SK-N-SH treated with all-trans-retinoic acid at 6 μM for 48 hours (cell line): ENCODE results near the gene FSCB.

Experiments
- ATAC-seq: fragments of 200-7000 bp; cut with Tn5 transposase; 3 replicates; pipeline ENCODE4 v1.9.1; 2020; ENCODE audit warnings: mild to moderate bottlenecking, moderate library complexity
- BACH2 ChIP-seq: fragments of 250-450 bp; sonication (Bioruptor Pico); IDR thresholded peaks from 2 replicates; pipeline ENCODE4 v1.9.0; 2021; ENCODE audit warnings: mild to moderate bottlenecking, borderline replicate concordance
- CSDC2 ChIP-seq: fragments of 250-450 bp; sonication (Bioruptor Pico); IDR thresholded peaks from 2 replicates; pipeline ENCODE4 v1.5.0; 2020; ENCODE audit warnings: mild to moderate bottlenecking, moderate library complexity
- ESRRG ChIP-seq: fragments of 250-450 bp; sonication (Bioruptor Pico); IDR thresholded peaks from 2 replicates; pipeline ENCODE4 v1.6.1; 2021; ENCODE audit warnings: mild to moderate bottlenecking
- ISL1 ChIP-seq: fragments of 250-450 bp; sonication (Bioruptor Pico); IDR thresholded peaks from 2 replicates; pipeline ENCODE4 v2.1.2; 2022; ENCODE audit warnings: mild to moderate bottlenecking, moderate library complexity
- OSR1 ChIP-seq: fragments of 250-450 bp; sonication (Bioruptor Pico); IDR thresholded peaks from 2 replicates; pipeline ENCODE4 v1.8.0; 2022; ENCODE audit warnings: moderate library complexity, mild to moderate bottlenecking, inconsistent platforms
- PPARA ChIP-seq: fragments of 250-450 bp; sonication (Bioruptor Pico); IDR thresholded peaks from 2 replicates; pipeline ENCODE4 v1.5.0; 2020; ENCODE audit warnings: mild to moderate bottlenecking, borderline replicate concordance
- RARB ChIP-seq: fragments of 250-450 bp; sonication (Bioruptor Pico); IDR thresholded peaks from 2 replicates; pipeline ENCODE4 v1.8.0; 2021; ENCODE audit warnings: mild to moderate bottlenecking, moderate library complexity
- SNAI2 ChIP-seq: fragments of 250-450 bp; sonication (Bioruptor Pico); IDR thresholded peaks from 2 replicates; pipeline ENCODE4 v1.5.0; 2020; ENCODE audit warnings: mild to moderate bottlenecking, moderate library complexity
- TCF4 ChIP-seq: fragments of 250-450 bp; sonication (Bioruptor Pico); IDR thresholded peaks from 2 replicates; pipeline ENCODE4 v1.8.0; 2021; ENCODE audit warnings: mild to moderate bottlenecking, moderate library complexity, borderline replicate concordance
- TOX ChIP-seq: fragments of 250-450 bp; sonication (Bioruptor Pico); IDR thresholded peaks from 2 replicates; pipeline ENCODE4 v1.8.0; 2021; ENCODE audit warnings: mild to moderate bottlenecking, moderate library complexity, borderline replicate concordance
- ZC3H10 ChIP-seq: fragments of 250-450 bp; sonication (Bioruptor Pico); IDR thresholded peaks from 2 replicates; pipeline ENCODE4 v1.5.1; 2021; ENCODE audit warnings: mild to moderate bottlenecking, moderate library complexity
- ZFP3 ChIP-seq: fragments of 250-450 bp; sonication (Bioruptor Pico); IDR thresholded peaks from 2 replicates; pipeline ENCODE4 v1.5.0; 2020; ENCODE audit warnings: mild to moderate bottlenecking, moderate library complexity
- ZNF565 ChIP-seq: fragments of 450-650 bp; formaldehyde crosslinking; conservative IDR thresholded peaks from 2 replicates; pipeline ENCODE4 v1.5.0; 2020; ENCODE audit warnings: low read depth, mild to moderate bottlenecking, moderate library complexity
- ZNF70 ChIP-seq: fragments of 450-650 bp; formaldehyde crosslinking; IDR thresholded peaks from 2 replicates; pipeline ENCODE4 v1.5.0; 2020; ENCODE audit warnings: mild to moderate bottlenecking, moderate library complexity
- ZNF8 ChIP-seq: fragments of 450-650 bp; formaldehyde crosslinking; IDR thresholded peaks from 2 replicates; pipeline ENCODE4 v1.5.0; 2020; ENCODE audit warnings: mild to moderate bottlenecking, moderate library complexity
- TF ChIP-seq, protein P1 (sequence below): fragments of 250-450 bp; sonication (Bioruptor Pico); IDR thresholded peaks from 2 replicates; pipeline ENCODE4 v1.8.0; 2021; ENCODE audit warnings: low read depth, mild to moderate bottlenecking, moderate library complexity, borderline replicate concordance
- TF ChIP-seq, protein P2 (sequence below): fragments of 250-450 bp; sonication (Bioruptor Pico); IDR thresholded peaks from 2 replicates; pipeline ENCODE4 v1.5.0; 2020; ENCODE audit warnings: mild to moderate bottlenecking, moderate library complexity
- TF ChIP-seq, protein P3 (sequence below): fragments of 250-450 bp; sonication (Bioruptor Pico); IDR thresholded peaks from 2 replicates; pipeline ENCODE4 v1.5.1; 2021; ENCODE audit warnings: mild to moderate bottlenecking, moderate library complexity
- TF ChIP-seq, protein P4 (sequence below): fragments of 250-450 bp; sonication (Bioruptor Pico); IDR thresholded peaks from 2 replicates; pipeline ENCODE4 v1.5.1; 2020; ENCODE audit warnings: low read depth, mild to moderate bottlenecking, moderate library complexity
- TF ChIP-seq, protein P5 (sequence below): fragments of 250-450 bp; sonication (Bioruptor Pico); IDR thresholded peaks from 2 replicates; pipeline ENCODE4 v1.8.0; 2020; ENCODE audit warnings: mild to moderate bottlenecking, moderate library complexity, borderline replicate concordance

FSCB gene

DNA sequence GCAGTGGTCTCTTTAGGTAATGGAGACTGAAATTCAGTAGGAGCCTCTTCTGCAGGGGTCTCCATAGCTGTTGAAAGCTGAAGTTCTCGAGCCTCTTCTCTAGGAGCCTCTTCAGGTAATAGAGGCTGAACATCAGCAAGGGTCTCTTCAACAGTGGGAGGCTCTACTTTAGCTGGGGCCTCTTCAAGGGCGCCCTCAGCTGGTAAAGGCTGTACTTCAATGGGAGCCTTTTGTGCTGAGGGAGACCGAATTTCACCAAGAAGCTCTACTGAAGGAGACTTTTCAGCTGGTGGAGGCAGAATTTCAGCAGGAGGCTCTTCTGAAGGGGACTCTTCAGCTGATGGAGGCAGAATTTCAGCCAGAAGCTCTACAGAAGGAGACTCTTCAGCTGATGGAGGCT, 1.5 kb downstream of the FSCB start:
- no peak for ATAC-seq
- TF ChIP-seq, protein P1, sequence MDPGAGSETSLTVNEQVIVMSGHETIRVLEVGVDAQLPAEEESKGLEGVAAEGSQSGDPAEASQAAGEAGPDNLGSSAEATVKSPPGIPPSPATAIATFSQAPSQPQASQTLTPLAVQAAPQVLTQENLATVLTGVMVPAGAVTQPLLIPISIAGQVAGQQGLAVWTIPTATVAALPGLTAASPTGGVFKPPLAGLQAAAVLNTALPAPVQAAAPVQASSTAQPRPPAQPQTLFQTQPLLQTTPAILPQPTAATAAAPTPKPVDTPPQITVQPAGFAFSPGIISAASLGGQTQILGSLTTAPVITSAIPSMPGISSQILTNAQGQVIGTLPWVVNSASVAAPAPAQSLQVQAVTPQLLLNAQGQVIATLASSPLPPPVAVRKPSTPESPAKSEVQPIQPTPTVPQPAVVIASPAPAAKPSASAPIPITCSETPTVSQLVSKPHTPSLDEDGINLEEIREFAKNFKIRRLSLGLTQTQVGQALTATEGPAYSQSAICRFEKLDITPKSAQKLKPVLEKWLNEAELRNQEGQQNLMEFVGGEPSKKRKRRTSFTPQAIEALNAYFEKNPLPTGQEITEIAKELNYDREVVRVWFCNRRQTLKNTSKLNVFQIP (CRISPR knock-in tag): no peak
- TF ChIP-seq TOX (CRISPR knock-in tag) (no peak), PPARA (no peak), OSR1 (CRISPR knock-in tag) (no peak), ISL1 (CRISPR knock-in tag) (no peak), ZFP3 (CRISPR knock-in tag) (no peak)
- TF ChIP-seq, protein P2, sequence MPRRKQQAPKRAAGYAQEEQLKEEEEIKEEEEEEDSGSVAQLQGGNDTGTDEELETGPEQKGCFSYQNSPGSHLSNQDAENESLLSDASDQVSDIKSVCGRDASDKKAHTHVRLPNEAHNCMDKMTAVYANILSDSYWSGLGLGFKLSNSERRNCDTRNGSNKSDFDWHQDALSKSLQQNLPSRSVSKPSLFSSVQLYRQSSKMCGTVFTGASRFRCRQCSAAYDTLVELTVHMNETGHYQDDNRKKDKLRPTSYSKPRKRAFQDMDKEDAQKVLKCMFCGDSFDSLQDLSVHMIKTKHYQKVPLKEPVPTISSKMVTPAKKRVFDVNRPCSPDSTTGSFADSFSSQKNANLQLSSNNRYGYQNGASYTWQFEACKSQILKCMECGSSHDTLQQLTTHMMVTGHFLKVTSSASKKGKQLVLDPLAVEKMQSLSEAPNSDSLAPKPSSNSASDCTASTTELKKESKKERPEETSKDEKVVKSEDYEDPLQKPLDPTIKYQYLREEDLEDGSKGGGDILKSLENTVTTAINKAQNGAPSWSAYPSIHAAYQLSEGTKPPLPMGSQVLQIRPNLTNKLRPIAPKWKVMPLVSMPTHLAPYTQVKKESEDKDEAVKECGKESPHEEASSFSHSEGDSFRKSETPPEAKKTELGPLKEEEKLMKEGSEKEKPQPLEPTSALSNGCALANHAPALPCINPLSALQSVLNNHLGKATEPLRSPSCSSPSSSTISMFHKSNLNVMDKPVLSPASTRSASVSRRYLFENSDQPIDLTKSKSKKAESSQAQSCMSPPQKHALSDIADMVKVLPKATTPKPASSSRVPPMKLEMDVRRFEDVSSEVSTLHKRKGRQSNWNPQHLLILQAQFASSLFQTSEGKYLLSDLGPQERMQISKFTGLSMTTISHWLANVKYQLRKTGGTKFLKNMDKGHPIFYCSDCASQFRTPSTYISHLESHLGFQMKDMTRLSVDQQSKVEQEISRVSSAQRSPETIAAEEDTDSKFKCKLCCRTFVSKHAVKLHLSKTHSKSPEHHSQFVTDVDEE (CRISPR knock-in tag): no peak

DNA sequence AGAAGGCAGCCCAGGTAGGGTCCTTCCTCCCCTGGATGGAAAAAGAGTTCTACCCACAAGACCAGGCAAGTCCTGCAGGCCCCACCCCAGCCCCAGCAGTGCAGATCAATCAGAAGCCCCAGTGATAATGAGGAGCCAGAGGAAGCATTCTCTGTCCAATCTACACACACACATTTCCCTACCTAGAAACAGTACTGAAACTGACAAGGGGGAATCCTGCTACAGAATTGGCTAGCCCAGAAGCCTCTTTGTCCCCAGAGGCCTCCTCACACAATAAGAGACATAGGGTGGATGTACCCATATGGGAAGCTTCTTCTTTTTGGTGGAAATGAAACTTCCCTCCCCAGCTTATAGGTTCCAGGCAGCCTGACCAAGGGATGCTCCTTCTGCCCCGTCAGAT, 9.9 kb downstream of the FSCB start:
- no peak for ATAC-seq
- TF ChIP-seq, protein P1 (CRISPR knock-in tag): no peak

DNA sequence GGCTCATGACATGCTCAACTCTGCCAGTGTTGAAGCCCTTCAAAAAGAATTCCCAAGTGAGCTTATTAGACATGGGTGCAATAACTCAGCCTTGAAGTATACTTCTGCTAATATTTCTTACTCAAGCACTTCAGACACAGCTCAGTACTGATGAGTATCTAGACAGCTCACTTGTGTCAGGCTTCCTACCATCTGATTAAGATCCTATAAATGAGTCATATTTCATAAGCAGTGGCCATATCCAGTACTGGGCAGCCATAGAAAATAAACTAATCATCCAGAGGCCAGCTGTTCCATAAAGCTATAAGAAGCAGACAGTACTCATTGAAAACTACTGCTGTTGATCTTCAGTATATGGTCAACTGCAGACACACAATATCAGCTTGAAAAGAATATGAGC, 12.9 kb downstream of the FSCB start:
- ATAC-seq: no peak
- TF ChIP-seq ZNF70 (CRISPR knock-in tag): no peak
- TF ChIP-seq CSDC2 (CRISPR knock-in tag): no peak
- TF ChIP-seq RARB (CRISPR knock-in tag): no peak
- TF ChIP-seq ESRRG (CRISPR knock-in tag): no peak
- no peak for TF ChIP-seq ZNF8
- TF ChIP-seq SNAI2: no peak
- TF ChIP-seq ZNF565 (CRISPR knock-in tag): no peak
- no peak for TF ChIP-seq TCF4 (CRISPR knock-in tag)
- TF ChIP-seq, protein P3, sequence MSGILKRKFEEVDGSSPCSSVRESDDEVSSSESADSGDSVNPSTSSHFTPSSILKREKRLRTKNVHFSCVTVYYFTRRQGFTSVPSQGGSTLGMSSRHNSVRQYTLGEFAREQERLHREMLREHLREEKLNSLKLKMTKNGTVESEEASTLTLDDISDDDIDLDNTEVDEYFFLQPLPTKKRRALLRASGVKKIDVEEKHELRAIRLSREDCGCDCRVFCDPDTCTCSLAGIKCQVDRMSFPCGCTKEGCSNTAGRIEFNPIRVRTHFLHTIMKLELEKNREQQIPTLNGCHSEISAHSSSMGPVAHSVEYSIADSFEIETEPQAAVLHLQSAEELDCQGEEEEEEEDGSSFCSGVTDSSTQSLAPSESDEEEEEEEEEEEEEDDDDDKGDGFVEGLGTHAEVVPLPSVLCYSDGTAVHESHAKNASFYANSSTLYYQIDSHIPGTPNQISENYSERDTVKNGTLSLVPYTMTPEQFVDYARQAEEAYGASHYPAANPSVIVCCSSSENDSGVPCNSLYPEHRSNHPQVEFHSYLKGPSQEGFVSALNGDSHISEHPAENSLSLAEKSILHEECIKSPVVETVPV (CRISPR knock-in tag): no peak
- TF ChIP-seq, protein P2 (CRISPR knock-in tag): no peak
- TF ChIP-seq, protein P4, sequence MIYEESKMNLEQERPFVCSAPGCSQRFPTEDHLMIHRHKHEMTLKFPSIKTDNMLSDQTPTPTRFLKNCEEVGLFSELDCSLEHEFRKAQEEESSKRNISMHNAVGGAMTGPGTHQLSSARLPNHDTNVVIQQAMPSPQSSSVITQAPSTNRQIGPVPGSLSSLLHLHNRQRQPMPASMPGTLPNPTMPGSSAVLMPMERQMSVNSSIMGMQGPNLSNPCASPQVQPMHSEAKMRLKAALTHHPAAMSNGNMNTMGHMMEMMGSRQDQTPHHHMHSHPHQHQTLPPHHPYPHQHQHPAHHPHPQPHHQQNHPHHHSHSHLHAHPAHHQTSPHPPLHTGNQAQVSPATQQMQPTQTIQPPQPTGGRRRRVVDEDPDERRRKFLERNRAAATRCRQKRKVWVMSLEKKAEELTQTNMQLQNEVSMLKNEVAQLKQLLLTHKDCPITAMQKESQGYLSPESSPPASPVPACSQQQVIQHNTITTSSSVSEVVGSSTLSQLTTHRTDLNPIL (CRISPR knock-in tag): no peak
- no peak for TF ChIP-seq ISL1 (CRISPR knock-in tag)
- TF ChIP-seq ZFP3 (CRISPR knock-in tag): no peak
- TF ChIP-seq OSR1 (CRISPR knock-in tag): no peak
- TF ChIP-seq ZC3H10 (CRISPR knock-in tag): no peak
- TF ChIP-seq PPARA: no peak
- TF ChIP-seq, protein P5, sequence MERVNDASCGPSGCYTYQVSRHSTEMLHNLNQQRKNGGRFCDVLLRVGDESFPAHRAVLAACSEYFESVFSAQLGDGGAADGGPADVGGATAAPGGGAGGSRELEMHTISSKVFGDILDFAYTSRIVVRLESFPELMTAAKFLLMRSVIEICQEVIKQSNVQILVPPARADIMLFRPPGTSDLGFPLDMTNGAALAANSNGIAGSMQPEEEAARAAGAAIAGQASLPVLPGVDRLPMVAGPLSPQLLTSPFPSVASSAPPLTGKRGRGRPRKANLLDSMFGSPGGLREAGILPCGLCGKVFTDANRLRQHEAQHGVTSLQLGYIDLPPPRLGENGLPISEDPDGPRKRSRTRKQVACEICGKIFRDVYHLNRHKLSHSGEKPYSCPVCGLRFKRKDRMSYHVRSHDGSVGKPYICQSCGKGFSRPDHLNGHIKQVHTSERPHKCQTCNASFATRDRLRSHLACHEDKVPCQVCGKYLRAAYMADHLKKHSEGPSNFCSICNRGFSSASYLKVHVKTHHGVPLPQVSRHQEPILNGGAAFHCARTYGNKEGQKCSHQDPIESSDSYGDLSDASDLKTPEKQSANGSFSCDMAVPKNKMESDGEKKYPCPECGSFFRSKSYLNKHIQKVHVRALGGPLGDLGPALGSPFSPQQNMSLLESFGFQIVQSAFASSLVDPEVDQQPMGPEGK (CRISPR knock-in tag): no peak
- no peak for TF ChIP-seq TOX (CRISPR knock-in tag)
- no peak for TF ChIP-seq BACH2
